NCI-H1694 (cell line): Measurements from ENCODE around the gene SLC25A6.
"Not testable (repeated sequence)": the region's sequence is repeated elsewhere in the genome, so short reads cannot be mapped to it uniquely, and the experiment has no call there.

Experiments
- DNase-seq: peaks from one replicate; lab custom pipeline; 2025; lab: John Stamatoyannopoulos, UW

SLC25A6 gene

GRCh38 chrX:1391707-1392375, at the start of gene SLC25A6:
SLC25A6 (minus strand) TSS chrX:1392113; CDS start chrX:1392009, 104 bp downstream.
- no peak for DNase-seq

- no peak for DNase-seq
Observed at GRCh38 chrX:1440506-1440905, 48.6 kb upstream of the SLC25A6 start.

GRCh38 chrX:1435241-1435895, 43.5 kb upstream of the SLC25A6 start:
- DNase-seq, result no peak

GRCh38 chrX:1434871-1435240, 42.9 kb upstream of the SLC25A6 start:
- no peak for DNase-seq

- no peak for DNase-seq
Observed at GRCh38 chrX:1433646-1434357, 41.9 kb upstream of the SLC25A6 start.

- no peak for DNase-seq
Observed at GRCh38 chrX:1430451-1430850, 38.5 kb upstream of the SLC25A6 start.

GRCh38 chrX:1427756-1428155, 35.8 kb upstream of the SLC25A6 start:
- DNase-seq, result no peak

- DNase-seq, result not testable (repeated sequence)
Observed at GRCh38 chrX:1426321-1426720, 34.4 kb upstream of the SLC25A6 start.

- DNase-seq, result no peak
Observed at GRCh38 chrX:1425381-1425780, 33.5 kb upstream of the SLC25A6 start.

- no peak for DNase-seq
Observed at GRCh38 chrX:1424147-1424851, 32.4 kb upstream of the SLC25A6 start.

- no peak for DNase-seq
Observed at GRCh38 chrX:1423215-1423614, 31.3 kb upstream of the SLC25A6 start.

GRCh38 chrX:1422135-1422465, 30.2 kb upstream of the SLC25A6 start:
- DNase-seq, result no peak

- DNase-seq, result no peak
Observed at GRCh38 chrX:1421433-1422134, 29.7 kb upstream of the SLC25A6 start.

GRCh38 chrX:1420371-1420770, 28.5 kb upstream of the SLC25A6 start:
- no peak for DNase-seq

GRCh38 chrX:1419545-1420355, 27.8 kb upstream of the SLC25A6 start:
- no peak for DNase-seq

- no peak for DNase-seq
Observed at GRCh38 chrX:1418901-1419544, 27.1 kb upstream of the SLC25A6 start.

GRCh38 chrX:1417921-1418771, 26.2 kb upstream of the SLC25A6 start:
- DNase-seq, result no peak

- DNase-seq, result no peak
Observed at GRCh38 chrX:1416965-1417760, 25.2 kb upstream of the SLC25A6 start.

GRCh38 chrX:1416327-1416784, 24.4 kb upstream of the SLC25A6 start:
- DNase-seq, result no peak
